Measurements from ENCODE around the gene FZD2.

GRCh38 chr17:44607836-44608690, 50.8 kb downstream of the FZD2 start:
- TF ChIP-seq ZNF143 (CRISPR knock-in tag; IDR thresholded peaks at IDR 0.05) (no peak), E2F5 (CRISPR knock-in tag; IDR thresholded peaks at IDR 0.05) (no peak), ADNP (tag; IDR thresholded peaks at IDR 0.05) (no peak), RAD21 (CRISPR knock-in tag; conservative IDR thresholded peaks at IDR 0.05 in 1 of 2, IDR thresholded peaks at IDR 0.05 in 1 of 2) (no peak), POLR2AphosphoS5 (IDR thresholded peaks at IDR 0.05; ENCODE audit: control insufficient read depth, insufficient read depth, low read depth, low read length) (no peak), NCOA1 (IDR thresholded peaks at IDR 0.05; ENCODE audit: low read depth) (no peak), GABPA (tag; conservative IDR thresholded peaks at IDR 0.05; ENCODE audit: low read depth) (no peak), POLR2A (conservative IDR thresholded peaks at IDR 0.05) (no peak), GABPB2 (CRISPR knock-in tag; conservative IDR thresholded peaks at IDR 0.05) (no peak)
- TF ChIP-seq, protein P1, sequence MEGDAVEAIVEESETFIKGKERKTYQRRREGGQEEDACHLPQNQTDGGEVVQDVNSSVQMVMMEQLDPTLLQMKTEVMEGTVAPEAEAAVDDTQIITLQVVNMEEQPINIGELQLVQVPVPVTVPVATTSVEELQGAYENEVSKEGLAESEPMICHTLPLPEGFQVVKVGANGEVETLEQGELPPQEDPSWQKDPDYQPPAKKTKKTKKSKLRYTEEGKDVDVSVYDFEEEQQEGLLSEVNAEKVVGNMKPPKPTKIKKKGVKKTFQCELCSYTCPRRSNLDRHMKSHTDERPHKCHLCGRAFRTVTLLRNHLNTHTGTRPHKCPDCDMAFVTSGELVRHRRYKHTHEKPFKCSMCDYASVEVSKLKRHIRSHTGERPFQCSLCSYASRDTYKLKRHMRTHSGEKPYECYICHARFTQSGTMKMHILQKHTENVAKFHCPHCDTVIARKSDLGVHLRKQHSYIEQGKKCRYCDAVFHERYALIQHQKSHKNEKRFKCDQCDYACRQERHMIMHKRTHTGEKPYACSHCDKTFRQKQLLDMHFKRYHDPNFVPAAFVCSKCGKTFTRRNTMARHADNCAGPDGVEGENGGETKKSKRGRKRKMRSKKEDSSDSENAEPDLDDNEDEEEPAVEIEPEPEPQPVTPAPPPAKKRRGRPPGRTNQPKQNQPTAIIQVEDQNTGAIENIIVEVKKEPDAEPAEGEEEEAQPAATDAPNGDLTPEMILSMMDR (IDR thresholded peaks at IDR 0.05 in 2 of 3, conservative IDR thresholded peaks at IDR 0.05 in 1 of 3; ENCODE audit: insufficient read depth in 2 of 3, low read depth in 1 of 3, low read length in 3 of 3) = no peak
- TF ChIP-seq, protein P2, sequence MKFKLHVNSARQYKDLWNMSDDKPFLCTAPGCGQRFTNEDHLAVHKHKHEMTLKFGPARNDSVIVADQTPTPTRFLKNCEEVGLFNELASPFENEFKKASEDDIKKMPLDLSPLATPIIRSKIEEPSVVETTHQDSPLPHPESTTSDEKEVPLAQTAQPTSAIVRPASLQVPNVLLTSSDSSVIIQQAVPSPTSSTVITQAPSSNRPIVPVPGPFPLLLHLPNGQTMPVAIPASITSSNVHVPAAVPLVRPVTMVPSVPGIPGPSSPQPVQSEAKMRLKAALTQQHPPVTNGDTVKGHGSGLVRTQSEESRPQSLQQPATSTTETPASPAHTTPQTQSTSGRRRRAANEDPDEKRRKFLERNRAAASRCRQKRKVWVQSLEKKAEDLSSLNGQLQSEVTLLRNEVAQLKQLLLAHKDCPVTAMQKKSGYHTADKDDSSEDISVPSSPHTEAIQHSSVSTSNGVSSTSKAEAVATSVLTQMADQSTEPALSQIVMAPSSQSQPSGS (CRISPR knock-in tag; IDR thresholded peaks at IDR 0.05) = no peak

Measured in K562 (cell line).